ENCODE results near the gene IGF2BP1. TPM values are rescaled to one million over a fixed set of nuclear protein-coding genes. Genes with fewer than 3 reads are reported as not detected.

The IGF2BP1 gene
- total and polyA plus RNA-seq, 12 donors: under 0.01 to 15.5 (median 0.18) TPM; not detected in 4

DNA sequence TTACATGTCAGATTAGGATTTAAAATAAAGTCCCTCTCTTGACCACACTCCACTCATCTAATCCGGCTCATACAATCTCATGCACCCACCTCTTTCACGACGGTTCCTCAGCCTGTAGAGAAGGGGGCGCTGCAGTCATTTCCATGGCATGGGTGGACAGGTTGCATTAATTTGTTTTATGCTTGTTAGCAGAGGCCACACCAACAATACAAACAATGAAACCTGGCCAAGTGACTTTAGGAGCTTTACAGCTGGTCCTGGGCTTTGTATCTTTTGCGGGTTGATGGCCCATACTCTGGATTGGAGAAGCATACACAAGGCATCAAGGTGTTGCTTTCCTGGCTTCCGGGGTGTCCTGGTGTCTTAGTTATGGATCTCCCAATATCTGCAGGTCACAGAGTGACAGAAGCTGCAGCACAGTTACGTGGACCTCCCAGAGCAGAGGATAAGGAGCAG lies 42.9 kb upstream of the IGF2BP1 start:
- no peaks in the 10 kb centered on the region for H3K36me3 ChIP-seq (replicated peaks in 1 of 2)
- H3K4me3 ChIP-seq: no peak overlapping the region
- intact Hi-C loops (cut with DNase I): no loop called here
- no peaks in the 10 kb centered on the region for H3K9me3 ChIP-seq (replicated peaks in 1 of 3)
- peaks cover 4% of the 10 kb centered on the region for H3K27me3 ChIP-seq
- DNase-seq: no peak
- WGBS, 4 donors: 31 to 42% (median 41%) methylated on average over 7 of the region's 7 CpGs
- H3K27ac ChIP-seq: no peak overlapping the region
- no peak for TF ChIP-seq POLR2A (IDR thresholded peaks at IDR 0.05)
- TF ChIP-seq, protein P1, sequence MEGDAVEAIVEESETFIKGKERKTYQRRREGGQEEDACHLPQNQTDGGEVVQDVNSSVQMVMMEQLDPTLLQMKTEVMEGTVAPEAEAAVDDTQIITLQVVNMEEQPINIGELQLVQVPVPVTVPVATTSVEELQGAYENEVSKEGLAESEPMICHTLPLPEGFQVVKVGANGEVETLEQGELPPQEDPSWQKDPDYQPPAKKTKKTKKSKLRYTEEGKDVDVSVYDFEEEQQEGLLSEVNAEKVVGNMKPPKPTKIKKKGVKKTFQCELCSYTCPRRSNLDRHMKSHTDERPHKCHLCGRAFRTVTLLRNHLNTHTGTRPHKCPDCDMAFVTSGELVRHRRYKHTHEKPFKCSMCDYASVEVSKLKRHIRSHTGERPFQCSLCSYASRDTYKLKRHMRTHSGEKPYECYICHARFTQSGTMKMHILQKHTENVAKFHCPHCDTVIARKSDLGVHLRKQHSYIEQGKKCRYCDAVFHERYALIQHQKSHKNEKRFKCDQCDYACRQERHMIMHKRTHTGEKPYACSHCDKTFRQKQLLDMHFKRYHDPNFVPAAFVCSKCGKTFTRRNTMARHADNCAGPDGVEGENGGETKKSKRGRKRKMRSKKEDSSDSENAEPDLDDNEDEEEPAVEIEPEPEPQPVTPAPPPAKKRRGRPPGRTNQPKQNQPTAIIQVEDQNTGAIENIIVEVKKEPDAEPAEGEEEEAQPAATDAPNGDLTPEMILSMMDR (IDR thresholded peaks at IDR 0.05): no peak
- no peaks in the 10 kb centered on the region for H3K4me1 ChIP-seq (replicated peaks in 1 of 2)

DNA sequence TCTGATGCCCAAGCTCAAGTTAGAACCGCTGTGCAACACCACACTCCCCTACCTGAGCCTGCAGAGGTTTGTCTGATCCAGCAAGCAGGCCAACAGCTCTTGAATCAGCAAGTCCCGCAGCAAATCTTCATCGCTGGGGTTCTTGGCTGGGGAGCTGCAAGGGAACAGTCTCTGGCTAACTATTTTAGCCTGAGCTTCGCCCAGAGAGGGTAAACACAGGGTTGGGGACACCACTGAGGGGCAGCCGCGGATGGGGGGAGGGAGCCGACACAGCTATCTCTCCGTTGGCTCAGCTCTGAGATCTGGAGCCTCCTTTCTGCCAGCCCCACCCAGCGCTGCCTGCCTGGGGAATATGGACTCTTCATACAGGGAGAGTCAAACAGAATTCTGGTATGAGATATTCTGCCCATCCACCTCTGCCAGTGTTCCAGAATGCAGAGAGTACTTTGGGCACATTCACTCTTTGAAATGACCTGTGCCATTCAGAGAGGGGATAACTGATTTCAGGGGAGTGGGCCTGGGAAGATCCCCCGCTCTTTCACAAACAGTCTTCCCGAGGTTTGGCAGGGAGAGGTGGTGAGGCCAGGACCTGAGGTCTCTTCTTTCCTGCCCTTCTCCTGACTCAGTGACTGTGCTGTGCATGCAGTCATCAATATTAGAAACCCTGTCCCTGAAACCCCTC lies 36.2 kb upstream of the IGF2BP1 start:
- Histone ChIP-seq H3K9me3 (replicated peaks in 1 of 3) (no peaks in the 10 kb centered on the region), H3K36me3 (replicated peaks in 1 of 2) (no peaks in the 10 kb centered on the region), H3K27ac (no peak overlapping the region), H3K4me1 (replicated peaks in 1 of 2) (no peaks in the 10 kb centered on the region), H3K4me3 (no peak overlapping the region), H3K27me3 (peaks cover 6% of the 10 kb centered on the region)
- no peak for DNase-seq
- TF ChIP-seq, protein P1 (IDR thresholded peaks at IDR 0.05): no peak
- TF ChIP-seq POLR2A (IDR thresholded peaks at IDR 0.05): no peak
- intact Hi-C loops (cut with DNase I): no loop called here
- WGBS, 4 donors: 31 to 42% (median 38%) methylated on average over 11 of the region's 11 CpGs

DNA sequence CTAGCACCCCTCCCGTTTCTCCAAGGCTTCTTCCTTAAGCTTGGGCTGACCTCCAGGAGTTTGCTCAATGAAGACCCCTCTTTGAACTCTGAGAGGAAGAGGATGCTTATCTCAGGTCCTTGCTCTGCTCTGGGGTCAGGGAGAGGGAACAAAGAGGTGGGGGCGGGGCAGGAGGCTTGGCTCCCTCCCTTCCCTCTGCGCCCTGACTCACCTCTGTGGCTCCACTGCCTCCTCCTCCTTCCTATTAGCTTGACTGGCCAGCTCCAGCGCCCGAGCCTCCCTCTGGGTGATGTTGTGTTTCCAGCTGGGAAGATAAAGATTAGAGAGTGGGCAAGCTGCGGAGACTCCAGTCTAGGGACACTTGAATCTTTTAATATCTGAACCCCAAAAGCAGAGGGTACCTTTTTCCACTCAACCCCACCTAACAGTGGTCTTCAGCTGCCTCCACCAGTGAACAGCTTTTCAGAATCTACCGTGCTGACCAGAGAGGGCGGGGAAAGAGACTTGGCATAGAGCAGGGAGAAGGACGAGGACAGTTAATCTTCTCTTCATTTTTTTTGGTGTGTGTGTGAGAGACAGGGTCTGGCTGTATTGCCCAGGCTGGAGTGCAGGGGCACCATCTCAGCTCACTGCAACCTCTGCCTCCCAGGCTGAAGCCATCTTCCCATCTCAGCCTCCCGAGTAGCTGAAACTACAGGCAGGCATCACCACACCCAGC lies 35.5 kb upstream of the IGF2BP1 start:
- no peaks in the 10 kb centered on the region for H3K36me3 ChIP-seq (replicated peaks in 1 of 2)
- H3K27me3 ChIP-seq: peaks cover 8% of the 10 kb centered on the region
- WGBS, 4 donors: 16 to 46% (median 21%) methylated on average over 6 to 10 of the region's 10 CpGs
- no peaks in the 10 kb centered on the region for H3K9me3 ChIP-seq (replicated peaks in 1 of 3)
- no peaks in the 10 kb centered on the region for H3K4me1 ChIP-seq (replicated peaks in 1 of 2)
- no peak for TF ChIP-seq POLR2A (IDR thresholded peaks at IDR 0.05)
- TF ChIP-seq, protein P1 (IDR thresholded peaks at IDR 0.05): no peak
- H3K4me3 ChIP-seq: no peak overlapping the region
- H3K27ac ChIP-seq: no peak overlapping the region
- peak in 5 of 7 donors; percentile 28 to 64 (median 46) for DNase-seq
- intact Hi-C loops (cut with DNase I): no loop called here

DNA sequence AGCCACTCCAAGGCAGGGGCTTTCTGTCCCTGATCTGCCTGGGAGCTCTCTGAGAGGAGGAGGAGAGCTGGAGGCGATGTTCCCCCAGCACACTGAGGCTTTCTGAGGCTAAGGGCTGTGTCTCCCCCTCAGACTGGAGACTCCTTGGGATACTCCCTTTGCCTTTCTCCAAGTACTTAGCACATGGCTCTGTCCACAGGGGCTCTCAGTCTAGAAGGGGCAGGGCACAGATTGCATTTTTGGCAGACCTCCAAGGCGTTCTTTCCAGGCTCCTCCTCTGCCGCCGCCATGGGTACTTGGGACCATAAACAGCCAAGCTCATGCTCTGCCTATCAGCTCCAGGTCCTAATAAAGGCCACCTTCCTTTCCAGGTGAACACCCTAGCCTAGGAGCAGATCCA lies 27.0 kb upstream of the IGF2BP1 start:
- H3K27me3 ChIP-seq: peaks cover 15% of the 10 kb centered on the region
- H3K4me1 ChIP-seq (replicated peaks in 1 of 2): no peaks in the 10 kb centered on the region
- 39 to 69% (median 52%) methylated on average over 4 of the region's 4 CpGs for WGBS, 4 donors
- no peak overlapping the region for H3K27ac ChIP-seq
- TF ChIP-seq, protein P1 (IDR thresholded peaks at IDR 0.05): no peak
- TF ChIP-seq POLR2A (IDR thresholded peaks at IDR 0.05): no peak
- H3K36me3 ChIP-seq (replicated peaks in 1 of 2): no peaks in the 10 kb centered on the region
- H3K9me3 ChIP-seq (replicated peaks in 1 of 3): no peaks in the 10 kb centered on the region
- H3K4me3 ChIP-seq: no peak overlapping the region
- intact Hi-C loops (cut with DNase I): no loop called here
- no peak for DNase-seq

All from adrenal gland (tissue), 12 donors.